GM10248 (cell line): ENCODE data around the gene MARCHF10.

Source experiments
- CTCF ChIA-PET: fragments of 300-600 bp; sonication (Branson Sonifier 250); formaldehyde crosslinking; extraction: SDS; loops from one replicate; lab custom pipeline; 2021; ENCODE audit warnings: antibody characterized with exemption; lab: Yijun Ruan, JAX
- POLR2A ChIA-PET: fragments of 350-650 bp; sonication (Branson Sonifier 250); formaldehyde crosslinking; extraction: SDS; loops from one replicate; lab custom pipeline; 2020; ENCODE audit warnings: antibody characterized with exemption; lab: Yijun Ruan, JAX
- DNase-seq: peaks from one replicate; pipeline ENCODE4 v3.0.0; 2012; ENCODE audit errors: extremely low spot score
- TF ChIP-seq, protein P1 (sequence below): IDR thresholded peaks from 2 replicates; pipeline ENCODE4 v1.5.1; 2012; ENCODE audit warnings: mild to moderate bottlenecking, low read depth; ENCODE audit errors: extremely low read depth, missing control alignments, control extremely low read depth

Gene MARCHF10

GRCh38 chr17:62705156-62705777 is 102.8 kb downstream of the MARCHF10 start:
- DNase-seq = no peak
- ChIA-PET CTCF (interaction anchor here (1.3 kb wide), 1 partner anchor 702 kb away, joined by 4 read pairs; no protein-coding TSS in a partner anchor), POLR2A (no interaction called here)
- TF ChIP-seq, protein P1, sequence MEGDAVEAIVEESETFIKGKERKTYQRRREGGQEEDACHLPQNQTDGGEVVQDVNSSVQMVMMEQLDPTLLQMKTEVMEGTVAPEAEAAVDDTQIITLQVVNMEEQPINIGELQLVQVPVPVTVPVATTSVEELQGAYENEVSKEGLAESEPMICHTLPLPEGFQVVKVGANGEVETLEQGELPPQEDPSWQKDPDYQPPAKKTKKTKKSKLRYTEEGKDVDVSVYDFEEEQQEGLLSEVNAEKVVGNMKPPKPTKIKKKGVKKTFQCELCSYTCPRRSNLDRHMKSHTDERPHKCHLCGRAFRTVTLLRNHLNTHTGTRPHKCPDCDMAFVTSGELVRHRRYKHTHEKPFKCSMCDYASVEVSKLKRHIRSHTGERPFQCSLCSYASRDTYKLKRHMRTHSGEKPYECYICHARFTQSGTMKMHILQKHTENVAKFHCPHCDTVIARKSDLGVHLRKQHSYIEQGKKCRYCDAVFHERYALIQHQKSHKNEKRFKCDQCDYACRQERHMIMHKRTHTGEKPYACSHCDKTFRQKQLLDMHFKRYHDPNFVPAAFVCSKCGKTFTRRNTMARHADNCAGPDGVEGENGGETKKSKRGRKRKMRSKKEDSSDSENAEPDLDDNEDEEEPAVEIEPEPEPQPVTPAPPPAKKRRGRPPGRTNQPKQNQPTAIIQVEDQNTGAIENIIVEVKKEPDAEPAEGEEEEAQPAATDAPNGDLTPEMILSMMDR = no peak

DNA sequence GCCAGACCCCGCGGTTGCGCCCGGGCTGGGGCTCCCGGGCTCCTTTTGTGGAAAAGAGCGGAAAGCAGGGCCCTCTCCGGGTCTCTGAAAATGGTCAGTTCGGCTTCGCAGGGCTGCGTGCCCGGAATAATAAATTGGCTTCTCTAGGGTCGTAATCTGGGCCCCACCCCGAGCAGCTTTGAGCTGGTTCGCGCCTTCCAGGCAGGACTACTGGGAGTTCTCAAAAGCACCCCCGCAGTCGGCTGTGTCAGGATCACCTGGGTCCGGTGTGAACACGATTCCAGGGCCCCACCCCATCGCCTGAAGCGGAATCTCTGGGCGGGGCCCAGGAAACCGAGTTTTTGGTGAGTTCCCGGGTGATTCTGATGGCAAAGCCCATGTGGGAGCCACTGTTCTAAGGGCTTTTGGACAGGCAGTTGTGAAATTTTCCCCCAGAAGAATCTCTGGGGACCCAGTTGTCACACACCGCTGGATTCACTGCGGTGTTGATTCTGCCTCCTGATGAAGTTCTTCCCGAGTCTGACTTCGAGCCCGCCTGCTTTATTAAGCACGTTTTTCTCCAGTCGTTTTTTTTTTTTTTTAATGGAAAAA is 103.6 kb downstream of the MARCHF10 start:
- TF ChIP-seq, protein P1 = no peak
- DNase-seq = no peak
- CTCF ChIA-PET = no interaction called here
- POLR2A ChIA-PET = no interaction called here

GRCh38 chr17:62703776-62704380 is 104.2 kb downstream of the MARCHF10 start:
- ChIA-PET POLR2A (no interaction called here), CTCF (interaction anchor here (2.0 kb wide), 1 partner anchor 703 kb away, joined by 8 read pairs; no protein-coding TSS in a partner anchor)
- TF ChIP-seq, protein P1 = peak; percentile 97
- peak; percentile 84 for DNase-seq

DNA sequence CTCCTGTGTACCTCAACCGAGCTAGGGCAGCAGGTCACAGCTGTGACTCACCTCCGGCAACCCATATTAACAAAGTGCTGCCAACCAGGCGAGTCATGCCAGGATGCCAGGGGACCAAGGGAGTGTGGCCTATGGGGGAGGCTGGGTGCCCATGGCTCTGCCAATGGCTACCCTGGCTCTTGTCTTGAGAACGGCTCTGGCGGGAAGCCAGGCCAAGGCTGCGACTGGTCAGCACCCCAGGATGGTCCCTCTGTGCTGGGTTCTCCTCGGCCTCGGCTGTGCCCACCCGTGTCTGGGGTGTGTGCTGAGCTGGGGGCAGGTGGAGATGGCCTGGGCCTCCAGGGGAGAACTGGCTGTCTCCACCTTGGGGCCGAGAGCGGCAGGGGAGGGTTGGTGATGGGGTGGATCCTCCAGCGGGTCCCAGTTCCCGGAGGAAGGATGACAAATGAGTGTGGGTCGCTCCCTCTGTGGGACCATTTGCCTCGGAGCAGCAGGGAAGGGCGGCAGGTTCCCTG is 104.8 kb downstream of the MARCHF10 start:
- ChIA-PET CTCF (interaction anchor here (1.2 to 2.0 kb wide), 2 partner anchors 8 to 703 kb away, joined by 3 to 8 read pairs; no protein-coding TSS in a partner anchor), POLR2A (no interaction called here)
- TF ChIP-seq, protein P1 = no peak
- no peak for DNase-seq

GRCh38 chr17:62702746-62703260 is 105.3 kb downstream of the MARCHF10 start:
- no peak for DNase-seq
- TF ChIP-seq, protein P1 = no peak
- CTCF ChIA-PET = interaction anchor here (1.2 to 2.0 kb wide), 2 partner anchors 9 to 704 kb away, joined by 3 to 8 read pairs; no protein-coding TSS in a partner anchor
- POLR2A ChIA-PET = no interaction called here

DNA sequence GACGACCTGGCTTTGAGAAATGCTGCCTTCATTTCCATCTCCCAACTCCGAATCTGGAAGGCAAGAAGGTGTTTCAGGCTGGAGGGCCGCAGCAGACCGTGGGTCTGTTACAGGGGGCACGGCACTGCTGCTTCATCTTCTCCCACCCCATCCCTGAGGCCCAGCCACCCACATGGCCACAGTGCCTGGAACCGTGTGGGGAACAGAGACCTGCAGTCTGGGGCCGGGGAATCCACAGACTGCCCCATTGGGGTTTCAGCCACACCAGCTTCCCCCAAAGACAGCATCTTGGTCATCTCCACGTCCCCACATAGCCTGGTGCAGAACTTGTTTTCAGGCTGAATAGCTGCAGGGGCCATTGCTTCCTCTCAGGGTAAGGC is 106.4 kb downstream of the MARCHF10 start:
- TF ChIP-seq, protein P1 = no peak
- POLR2A ChIA-PET = no interaction called here
- DNase-seq = no peak
- CTCF ChIA-PET = interaction anchor here (2.0 kb wide), 1 partner anchor 705 kb away, joined by 8 read pairs; no protein-coding TSS in a partner anchor
